Measurements from ENCODE around the gene DNAH9. TPM values are rescaled to one million over a fixed set of nuclear protein-coding genes. Genes with fewer than 3 reads are reported as not detected.

The DNAH9 gene
- total RNA-seq, 1 donor from 2014 or later: not detected

DNA sequence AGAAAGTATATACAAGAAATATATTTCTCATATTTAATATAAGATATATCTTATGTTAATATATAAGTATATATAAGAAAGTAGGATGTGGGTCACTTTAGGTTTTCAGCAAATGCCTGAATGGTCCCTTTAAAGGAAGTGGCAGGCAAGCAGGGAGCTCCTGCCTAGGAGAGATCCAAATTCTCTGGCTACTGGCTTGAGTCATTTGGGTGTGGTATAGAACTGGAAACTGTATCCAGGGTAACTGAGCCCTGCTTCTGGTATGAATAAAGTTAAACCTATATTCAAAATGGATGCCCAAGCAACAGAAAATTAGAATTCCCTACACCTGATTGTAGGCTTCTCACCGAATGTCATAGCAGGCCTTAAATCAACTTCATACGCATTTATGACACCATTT lies 254.6 kb downstream of the DNAH9 start:
- H3K36me3 ChIP-seq: no peaks in the 10 kb centered on the region
- H3K4me1 ChIP-seq: peaks cover 0 to 6% of the 10 kb centered on the region in 2 donors
- no peaks in the 10 kb centered on the region for H3K27me3 ChIP-seq
- H3K9me3 ChIP-seq: no peaks in the 10 kb centered on the region
- TF ChIP-seq, protein P1, sequence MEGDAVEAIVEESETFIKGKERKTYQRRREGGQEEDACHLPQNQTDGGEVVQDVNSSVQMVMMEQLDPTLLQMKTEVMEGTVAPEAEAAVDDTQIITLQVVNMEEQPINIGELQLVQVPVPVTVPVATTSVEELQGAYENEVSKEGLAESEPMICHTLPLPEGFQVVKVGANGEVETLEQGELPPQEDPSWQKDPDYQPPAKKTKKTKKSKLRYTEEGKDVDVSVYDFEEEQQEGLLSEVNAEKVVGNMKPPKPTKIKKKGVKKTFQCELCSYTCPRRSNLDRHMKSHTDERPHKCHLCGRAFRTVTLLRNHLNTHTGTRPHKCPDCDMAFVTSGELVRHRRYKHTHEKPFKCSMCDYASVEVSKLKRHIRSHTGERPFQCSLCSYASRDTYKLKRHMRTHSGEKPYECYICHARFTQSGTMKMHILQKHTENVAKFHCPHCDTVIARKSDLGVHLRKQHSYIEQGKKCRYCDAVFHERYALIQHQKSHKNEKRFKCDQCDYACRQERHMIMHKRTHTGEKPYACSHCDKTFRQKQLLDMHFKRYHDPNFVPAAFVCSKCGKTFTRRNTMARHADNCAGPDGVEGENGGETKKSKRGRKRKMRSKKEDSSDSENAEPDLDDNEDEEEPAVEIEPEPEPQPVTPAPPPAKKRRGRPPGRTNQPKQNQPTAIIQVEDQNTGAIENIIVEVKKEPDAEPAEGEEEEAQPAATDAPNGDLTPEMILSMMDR (IDR thresholded peaks at IDR 0.05): no peak
- H3K4me3 ChIP-seq: no peak overlapping the region
- intact Hi-C loops (cut with DNase I): no loop called here
- H3K27ac ChIP-seq: peak overlapping the region; percentile 38 to 65
- DNase-seq (ENCODE audit: low spot score in 2 of 2): no peak

DNA sequence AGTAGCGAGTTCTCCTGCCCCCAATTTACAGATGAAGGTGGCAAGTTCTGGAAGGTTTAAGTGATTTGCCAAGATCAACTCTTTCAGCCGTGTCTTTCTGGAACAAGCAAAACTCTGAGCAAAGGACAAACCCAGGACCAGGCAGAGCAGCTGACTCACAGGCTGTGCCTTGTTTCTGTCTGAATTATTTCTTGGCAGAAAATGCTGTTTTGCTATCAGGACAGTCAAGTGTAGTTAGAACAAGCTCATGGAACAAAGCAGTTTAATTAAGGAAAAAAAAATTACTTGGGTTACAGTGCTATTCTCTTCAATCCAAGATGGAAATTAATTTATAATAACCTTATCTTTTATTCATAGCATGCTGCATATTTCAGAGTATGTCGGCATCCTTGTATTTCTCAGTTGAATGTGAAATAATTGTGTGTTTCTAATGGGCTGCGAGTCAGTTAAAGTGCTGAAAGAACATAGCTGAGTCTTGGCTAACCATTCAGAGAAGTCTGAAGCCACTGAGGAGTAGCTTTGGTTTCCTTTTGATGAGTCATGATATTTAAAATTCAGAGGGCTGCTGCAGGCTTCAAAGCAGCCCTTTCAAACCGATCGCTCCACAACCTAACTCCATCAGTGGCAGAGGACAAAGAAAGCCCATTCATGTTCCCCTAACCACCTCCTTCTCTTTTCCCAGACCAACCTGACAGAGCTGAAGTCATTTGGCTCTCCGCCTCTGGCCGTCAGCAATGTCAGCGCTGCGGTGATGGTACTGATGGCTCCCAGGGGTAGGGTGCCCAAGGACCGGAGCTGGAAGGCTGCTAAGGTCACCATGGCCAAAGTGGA lies 255.3 kb downstream of the DNAH9 start:
- Histone ChIP-seq H3K27me3 (no peaks in the 10 kb centered on the region), H3K4me1 (peaks cover 0 to 6% of the 10 kb centered on the region in 2 donors), H3K9me3 (no peaks in the 10 kb centered on the region), H3K36me3 (no peaks in the 10 kb centered on the region), H3K27ac (peak overlapping the region; percentile 38 to 65), H3K4me3 (no peak overlapping the region)
- no peak for DNase-seq (ENCODE audit: low spot score in 2 of 2)
- TF ChIP-seq, protein P1 (IDR thresholded peaks at IDR 0.05): no peak
- intact Hi-C loops (cut with DNase I): no loop called here

DNA sequence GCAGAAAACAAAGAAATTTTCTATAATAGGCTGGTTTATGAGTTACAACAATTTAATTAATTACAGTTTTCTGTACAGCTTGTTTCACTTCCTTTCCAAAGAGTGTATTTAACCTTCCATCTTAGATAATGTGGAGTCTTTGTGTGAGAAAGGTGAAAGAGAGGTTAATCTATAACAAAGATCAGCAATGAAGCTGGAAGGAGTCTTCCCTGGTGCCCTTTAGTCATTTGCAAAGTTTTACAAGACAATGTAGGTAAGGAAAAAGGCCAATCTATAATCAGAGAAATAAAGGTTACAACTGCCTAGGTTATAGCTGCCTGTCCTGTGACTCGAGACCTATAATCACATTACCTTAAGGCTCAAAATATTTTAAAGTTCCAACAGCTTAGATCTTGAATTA lies 257.0 kb downstream of the DNAH9 start:
- no peak overlapping the region for H3K27ac ChIP-seq
- no peaks in the 10 kb centered on the region for H3K36me3 ChIP-seq
- peaks cover 0 to 6% of the 10 kb centered on the region in 2 donors for H3K4me1 ChIP-seq
- no peaks in the 10 kb centered on the region for H3K9me3 ChIP-seq
- TF ChIP-seq, protein P1 (IDR thresholded peaks at IDR 0.05): no peak
- no peak for DNase-seq (ENCODE audit: low spot score in 2 of 2)
- no peaks in the 10 kb centered on the region for H3K27me3 ChIP-seq
- intact Hi-C loops (cut with DNase I): no loop called here
- no peak overlapping the region for H3K4me3 ChIP-seq

DNA sequence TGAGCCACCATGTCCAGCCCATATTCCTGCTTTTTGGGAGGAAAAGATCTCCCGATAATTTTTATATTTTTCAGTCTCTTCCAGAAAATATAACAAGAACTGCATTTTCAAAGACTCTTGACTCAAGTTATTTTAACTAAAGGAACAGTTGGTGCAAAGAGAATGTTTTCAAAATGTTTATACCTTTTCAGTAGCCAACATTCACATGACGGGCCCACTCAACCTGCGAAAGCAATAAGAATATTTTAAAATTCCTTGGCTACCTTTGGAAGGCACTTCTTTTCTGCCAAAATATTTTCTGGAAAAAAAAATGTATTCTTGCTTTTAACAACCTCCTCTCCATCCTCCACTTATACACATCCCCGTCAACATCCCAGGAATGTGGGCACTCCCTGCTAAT lies 258.7 kb downstream of the DNAH9 start:
- TF ChIP-seq, protein P1 (IDR thresholded peaks at IDR 0.05): no peak
- intact Hi-C loops (cut with DNase I): no loop called here

DNA sequence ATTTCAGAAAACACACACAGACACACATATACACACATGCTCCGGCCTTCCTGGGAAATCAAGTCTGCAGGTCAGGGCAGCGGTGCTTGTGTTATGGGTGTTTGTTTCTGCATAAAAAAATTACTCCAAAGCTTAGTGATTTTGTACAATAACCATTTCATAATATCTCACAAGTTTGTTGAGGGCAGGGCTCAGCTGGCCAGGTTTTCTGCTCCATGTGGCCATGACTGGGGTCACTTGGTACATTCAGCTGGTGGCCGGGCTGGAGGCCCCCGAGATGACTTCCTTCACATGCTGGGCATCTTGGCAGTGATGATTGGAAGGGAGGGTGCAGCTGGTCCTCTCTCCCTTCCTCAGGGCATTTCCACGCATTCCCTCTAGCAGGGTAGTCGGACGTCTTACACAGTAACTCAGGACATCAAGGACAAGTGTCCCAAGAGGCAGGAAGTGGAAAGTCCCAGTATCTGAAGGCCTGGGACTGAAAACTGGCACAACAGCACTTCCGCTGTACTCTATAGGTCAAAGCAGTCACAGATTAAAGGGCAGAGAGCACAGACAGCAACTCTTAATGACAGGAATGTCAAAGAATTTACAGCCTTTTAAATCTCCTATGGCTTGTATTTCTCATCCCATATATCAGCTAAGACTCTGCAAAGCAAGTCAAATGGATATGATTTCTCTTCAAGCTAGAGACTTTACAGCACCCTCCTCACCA lies 271.6 kb downstream of the DNAH9 start:
- no peaks in the 10 kb centered on the region for H3K36me3 ChIP-seq
- H3K9me3 ChIP-seq: no peaks in the 10 kb centered on the region
- no peaks in the 10 kb centered on the region for H3K4me1 ChIP-seq
- no peaks in the 10 kb centered on the region for H3K27me3 ChIP-seq
- TF ChIP-seq, protein P1 (IDR thresholded peaks at IDR 0.05): no peak
- DNase-seq (ENCODE audit: low spot score in 2 of 2): no peak
- intact Hi-C loops (cut with DNase I): no loop called here
- H3K4me3 ChIP-seq: no peak overlapping the region
- no peak overlapping the region for H3K27ac ChIP-seq

More for the DNA sequence above, 258.7 kb downstream of the DNAH9 start:
- Histone ChIP-seq H3K27ac (no peak overlapping the region), H3K4me3 (no peak overlapping the region), H3K4me1 (peaks cover 0 to 6% of the 10 kb centered on the region in 2 donors), H3K27me3 (no peaks in the 10 kb centered on the region), H3K9me3 (no peaks in the 10 kb centered on the region), H3K36me3 (no peaks in the 10 kb centered on the region)
- DNase-seq (ENCODE audit: low spot score in 2 of 2): no peak

All from ascending aorta (tissue), 2 donors.